K562 (cell line): ENCODE data around the gene RXRA. TPM values are rescaled to one million over a fixed set of nuclear protein-coding genes. Genes with fewer than 3 reads are reported as not detected.

Experiments used
- ATAC-seq: fragments of 200-7000 bp; cut with Tn5 transposase; 3 replicates; pipeline ENCODE4 v1.9.1; 2020; ENCODE audit warnings: moderate library complexity
- BruUV-seq: library from RNA; stranded (reverse); fragments of 400-500 nt; replicated peaks from 2 replicates; lab custom pipeline; 2021; lab: Mats Ljungman, UMichigan
- CTCF ChIA-PET: fragments of 300-600 bp; formaldehyde crosslinking; extraction: SDS; loops from one replicate; lab custom pipeline; 2021; ENCODE audit warnings: low intra/inter-chr PET ratio; lab: Yijun Ruan, JAX
- POLR2A ChIA-PET: fragments of 300-600, 350-650 bp; sonication (Branson Sonifier 250); formaldehyde crosslinking; extraction: SDS; loops from one replicate; lab custom pipeline; 2021; ENCODE audit warnings: antibody characterized with exemption, inconsistent platforms; lab: Yijun Ruan, JAX
- DNase-seq, 4 experiments: peaks; one replicate each; pipeline versions ENCODE4 v3.0.0 to v3.0.0-alpha.2; 2011 to 2018; ENCODE audit warnings: low spot score in 3 of 4, mixed read lengths in 3 of 4; ENCODE audit errors: extremely low read depth in 1 of 4
- FAIRE-seq: peaks from 2 replicates; lab custom pipeline; 2011; peaks lifted over from hg19 to GRCh38; lab: Jason Lieb, UNC
- H2AFZ ChIP-seq: 2 replicates; pipeline ENCODE4 v1.6.0; 2011; ENCODE audit warnings: low read depth, low read length, control low read depth, inconsistent platforms
- H3K27ac ChIP-seq: fragments of 200-600 bp; 3 replicates; pipeline ENCODE4 v1.8.0; 2011; ENCODE audit warnings: low read depth, mild to moderate bottlenecking, control low read depth, inconsistent platforms, low read length, moderate library complexity, mixed read lengths; ENCODE audit errors: extremely low read depth
- H3K27me3 ChIP-seq, 2 experiments: fragments of 300-600 bp in 1 of 2; 2 replicates in 1 of 2; 3 replicates in 1 of 2; pipeline versions ENCODE4 v1.6.0 to v1.8.0; 2011; ENCODE audit warnings: inconsistent platforms in 2 of 2, low read length in 2 of 2, mild to moderate bottlenecking in 1 of 2, mixed read lengths in 1 of 2, moderate library complexity in 1 of 2; ENCODE audit not compliant: control insufficient read depth in 2 of 2, insufficient read depth in 2 of 2
- H3K36me3 ChIP-seq: fragments of 300-600 bp; 3 replicates; pipeline ENCODE4 v1.8.0; 2011; ENCODE audit warnings: mild to moderate bottlenecking, low read length, inconsistent platforms; ENCODE audit not compliant: control insufficient read depth, insufficient read depth
- H3K4me1 ChIP-seq, 2 experiments: fragments of 200-600 bp in 1 of 2; replicated peaks in 1 of 2; 2 replicates in 1 of 2; 3 replicates in 1 of 2; pipeline versions ENCODE4 v1.5.1 to v1.8.0; 2011; ENCODE audit warnings: inconsistent platforms in 2 of 2, low read length in 2 of 2, mild to moderate bottlenecking in 1 of 2, mixed read lengths in 1 of 2, moderate library complexity in 1 of 2; ENCODE audit not compliant: control insufficient read depth in 2 of 2, insufficient read depth in 2 of 2
- H3K4me2 ChIP-seq: 2 replicates; pipeline ENCODE4 v1.6.1; 2011; ENCODE audit warnings: low read length, control low read depth, inconsistent platforms, mixed read lengths; ENCODE audit not compliant: insufficient read depth
- H3K4me3 ChIP-seq: fragments of 200-600 bp; sonication (generic), shearing (Covaris generic); 2 replicates; pipeline ENCODE4 v1.5.1; 2016; ENCODE audit warnings: control low read depth, inconsistent platforms
- H3K79me2 ChIP-seq: fragments of 200-600 bp; 3 replicates; pipeline ENCODE4 v1.8.0; 2011; ENCODE audit warnings: low read length, inconsistent platforms; ENCODE audit not compliant: control insufficient read depth, insufficient read depth
- H3K9ac ChIP-seq, 2 experiments: 2 replicates each; pipeline versions ENCODE4 v1.6.0 to v1.6.1; 2011; ENCODE audit warnings: low read depth in 2 of 2, low read length in 2 of 2, control low read depth in 1 of 2, inconsistent platforms in 1 of 2, mild to moderate bottlenecking in 1 of 2, mixed read lengths in 1 of 2; ENCODE audit not compliant: insufficient read depth in 1 of 2
- H3K9me1 ChIP-seq: one replicate; pipeline ENCODE4 v1.6.0; 2011; ENCODE audit warnings: inconsistent platforms, mild to moderate bottlenecking, low read length, moderate library complexity; ENCODE audit not compliant: control insufficient read depth, insufficient read depth
- H3K9me3 ChIP-seq: replicated peaks from 2 replicates; pipeline ENCODE4 v1.5.1; 2011; ENCODE audit warnings: low read depth, low read length, inconsistent platforms; ENCODE audit not compliant: control insufficient read depth, insufficient read depth
- H4K20me1 ChIP-seq: replicated peaks from 2 replicates; pipeline ENCODE4 v1.6.1; 2011; ENCODE audit warnings: low read length, inconsistent platforms, mixed read lengths; ENCODE audit not compliant: control insufficient read depth, insufficient read depth
- BRCA1 ChIP-seq, 2 experiments: fragments of 450-650 bp in 1 of 2; sonication (generic) in 1 of 2; formaldehyde crosslinking in 1 of 2; IDR thresholded peaks; 2 replicates each; pipeline versions ENCODE4 v1.5.0 to v1.6.1; 2017 to 2020; ENCODE audit warnings: mild to moderate bottlenecking in 1 of 2, missing genetic modification reagents in 1 of 2
- DPF2 ChIP-seq: fragments of 450-650 bp; IDR thresholded peaks from 2 replicates; pipeline ENCODE4 v1.6.1; 2016
- KHSRP ChIP-seq: fragments of 450-650 bp; IDR thresholded peaks from 2 replicates; pipeline ENCODE4 v1.6.1; 2017
- MLLT1 ChIP-seq, 2 experiments: fragments of 450-650 bp; IDR thresholded peaks; 2 replicates each; pipeline ENCODE4 v1.6.1; 2016
- PHF8 ChIP-seq: fragments of 200-600 bp; sonication (generic); IDR thresholded peaks from 2 replicates; pipeline ENCODE4 v1.6.1; 2012; ENCODE audit warnings: mixed run types, mild to moderate bottlenecking, inconsistent platforms, low read length, moderate library complexity, borderline replicate concordance
- SP1 ChIP-seq: sonication (generic); formaldehyde crosslinking; IDR thresholded peaks from 2 replicates; pipeline ENCODE4 v1.8.1; 2022; ENCODE audit warnings: mild to moderate bottlenecking, missing genetic modification reagents
- ZHX1 ChIP-seq: fragments of 150-350 bp; conservative IDR thresholded peaks from 2 replicates; pipeline ENCODE4 v1.6.1; 2014; ENCODE audit warnings: low read length
- ZNF445 ChIP-seq: fragments of 250-450 bp; sonication (Bioruptor Pico); IDR thresholded peaks from 2 replicates; pipeline ENCODE4 v1.4.0; 2020; ENCODE audit warnings: low read depth, mild to moderate bottlenecking, moderate library complexity
- WGBS: fragments of 100-300 bp; shearing (Covaris generic); methylation state at CpG from one replicate; pipeline ENCODE4 v1.1.6; 2016; ENCODE audit warnings: low coverage, mixed read lengths; ENCODE audit not compliant: insufficient coverage; ENCODE audit errors: missing lambda C conversion rate; 5-methylcytosine and 5-hydroxymethylcytosine counted together
- in situ Hi-C: fragments of 300-500 bp; cut with MboI; formaldehyde crosslinking; loops from 4 replicates; pipeline ENCODE4 v1.15.0; 2018; ENCODE audit warnings: inconsistent platforms, mixed read lengths
- intact Hi-C: fragments of 100-400 bp; cut with micrococcal nuclease; formaldehyde crosslinking; loops from 2 replicates; pipeline ENCODE4 v1.14.2; 2022
- polyA plus RNA-seq, 8 experiments: library from polyadenylated mRNA; depleted of rRNA in 4 of 8; stranded (reverse) in 5 of 8; unstranded in 3 of 8; fragments of >200 nt; fragmentation: Nextera tagmentation in 2 of 8; fragmentation: Illumina TruSeq in 1 of 8; extraction: Ambion mirVana in 2 of 8; extraction: Trizol in 1 of 8; gene quantifications; 2 replicates each; pipeline versions ENCODE4 v1.2.1 to v1.2.3, GENCODE V29; 2011 to 2014; ENCODE audit warnings: inconsistent platforms in 1 of 8, missing spikeins in 1 of 8
- total RNA-seq, 7 experiments: library from RNA; depleted of rRNA in 6 of 7; stranded (reverse); fragments of >200 nt in 6 of 7; fragmentation: Illumina TruSeq in 2 of 7; extraction: Trizol in 2 of 7; gene quantifications; 2 replicates each; pipeline versions ENCODE4 v1.2.1 to v1.2.3, GENCODE V29; 2011 to 2021; ENCODE audit warnings: low replicate concordance in 1 of 7
- TF ChIP-seq, protein P1 (sequence below), 2 experiments: fragments of 450-650 bp in 1 of 2; IDR thresholded peaks; 2 replicates each; pipeline ENCODE4 v1.6.1; 2011 to 2017; ENCODE audit warnings: low read depth in 2 of 2, antibody characterized with exemption in 1 of 2, borderline replicate concordance in 1 of 2, low read length in 1 of 2, mild to moderate bottlenecking in 1 of 2, mixed read lengths in 1 of 2; ENCODE audit not compliant: control insufficient read depth in 1 of 2
- TF ChIP-seq, protein P2 (sequence below): fragments of 250-450 bp; sonication (Bioruptor Pico); IDR thresholded peaks from 2 replicates; pipeline ENCODE4 v1.6.1; 2021; ENCODE audit warnings: mild to moderate bottlenecking
- TF ChIP-seq, protein P3 (sequence below): sonication (generic); formaldehyde crosslinking; IDR thresholded peaks from 2 replicates; pipeline ENCODE4 v1.8.1; 2022; ENCODE audit warnings: missing genetic modification reagents

RXRA gene
- total and polyA plus RNA-seq, 9 of the 15 experiments (the other 6 are each of a cell fraction or from before 2014, with no cell fraction given): 0.35 to 23.6 (median 4.6) TPM

- peaks cover 43 to 92% of the 10 kb centered on the region in 2 experiments for H3K27me3 ChIP-seq
- intact Hi-C loops: no loop called here
- CTCF ChIA-PET: no interaction called here
- TF ChIP-seq, protein P1, sequence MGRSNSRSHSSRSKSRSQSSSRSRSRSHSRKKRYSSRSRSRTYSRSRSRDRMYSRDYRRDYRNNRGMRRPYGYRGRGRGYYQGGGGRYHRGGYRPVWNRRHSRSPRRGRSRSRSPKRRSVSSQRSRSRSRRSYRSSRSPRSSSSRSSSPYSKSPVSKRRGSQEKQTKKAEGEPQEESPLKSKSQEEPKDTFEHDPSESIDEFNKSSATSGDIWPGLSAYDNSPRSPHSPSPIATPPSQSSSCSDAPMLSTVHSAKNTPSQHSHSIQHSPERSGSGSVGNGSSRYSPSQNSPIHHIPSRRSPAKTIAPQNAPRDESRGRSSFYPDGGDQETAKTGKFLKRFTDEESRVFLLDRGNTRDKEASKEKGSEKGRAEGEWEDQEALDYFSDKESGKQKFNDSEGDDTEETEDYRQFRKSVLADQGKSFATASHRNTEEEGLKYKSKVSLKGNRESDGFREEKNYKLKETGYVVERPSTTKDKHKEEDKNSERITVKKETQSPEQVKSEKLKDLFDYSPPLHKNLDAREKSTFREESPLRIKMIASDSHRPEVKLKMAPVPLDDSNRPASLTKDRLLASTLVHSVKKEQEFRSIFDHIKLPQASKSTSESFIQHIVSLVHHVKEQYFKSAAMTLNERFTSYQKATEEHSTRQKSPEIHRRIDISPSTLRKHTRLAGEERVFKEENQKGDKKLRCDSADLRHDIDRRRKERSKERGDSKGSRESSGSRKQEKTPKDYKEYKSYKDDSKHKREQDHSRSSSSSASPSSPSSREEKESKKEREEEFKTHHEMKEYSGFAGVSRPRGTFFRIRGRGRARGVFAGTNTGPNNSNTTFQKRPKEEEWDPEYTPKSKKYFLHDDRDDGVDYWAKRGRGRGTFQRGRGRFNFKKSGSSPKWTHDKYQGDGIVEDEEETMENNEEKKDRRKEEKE (IDR thresholded peaks at IDR 0.05; ENCODE audit: borderline replicate concordance in 1 of 2, control insufficient read depth in 1 of 2, low read depth in 2 of 2, low read length in 1 of 2): no peak
- no peak for TF ChIP-seq ZNF445 (CRISPR knock-in tag)
- no peak for TF ChIP-seq MLLT1 (IDR thresholded peaks at IDR 0.05)
- no peak for TF ChIP-seq DPF2
- TF ChIP-seq PHF8: no peak
- TF ChIP-seq, protein P2, sequence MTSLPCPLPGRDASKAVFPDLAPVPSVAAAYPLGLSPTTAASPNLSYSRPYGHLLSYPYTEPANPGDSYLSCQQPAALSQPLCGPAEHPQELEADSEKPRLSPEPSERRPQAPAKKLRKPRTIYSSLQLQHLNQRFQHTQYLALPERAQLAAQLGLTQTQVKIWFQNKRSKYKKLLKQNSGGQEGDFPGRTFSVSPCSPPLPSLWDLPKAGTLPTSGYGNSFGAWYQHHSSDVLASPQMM: no peak
- TF ChIP-seq ZHX1: no peak
- TF ChIP-seq, protein P3, sequence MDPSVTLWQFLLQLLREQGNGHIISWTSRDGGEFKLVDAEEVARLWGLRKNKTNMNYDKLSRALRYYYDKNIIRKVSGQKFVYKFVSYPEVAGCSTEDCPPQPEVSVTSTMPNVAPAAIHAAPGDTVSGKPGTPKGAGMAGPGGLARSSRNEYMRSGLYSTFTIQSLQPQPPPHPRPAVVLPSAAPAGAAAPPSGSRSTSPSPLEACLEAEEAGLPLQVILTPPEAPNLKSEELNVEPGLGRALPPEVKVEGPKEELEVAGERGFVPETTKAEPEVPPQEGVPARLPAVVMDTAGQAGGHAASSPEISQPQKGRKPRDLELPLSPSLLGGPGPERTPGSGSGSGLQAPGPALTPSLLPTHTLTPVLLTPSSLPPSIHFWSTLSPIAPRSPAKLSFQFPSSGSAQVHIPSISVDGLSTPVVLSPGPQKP (CRISPR knock-in tag): no peak
- TF ChIP-seq SP1: no peak
- no peak for TF ChIP-seq KHSRP
- no peak for TF ChIP-seq BRCA1 (IDR thresholded peaks at IDR 0.05)
- TF ChIP-seq BRCA1 (CRISPR knock-in tag; IDR thresholded peaks at IDR 0.05): no peak
Measured at GRCh38 chr9:134291961-134292871, 34.0 kb upstream of the RXRA start.

More at GRCh38 chr9:134291961-134292871, 34.0 kb upstream of the RXRA start:
- POLR2A ChIA-PET: no interaction called here
- Histone ChIP-seq H3K9me1 (no peaks in the 10 kb centered on the region), H3K36me3 (no peaks in the 10 kb centered on the region), H3K27ac (no peak overlapping the region), H3K9ac (no peak overlapping the region; a peak in 1 of 4 replicates), H3K4me2 (no peak overlapping the region), H3K9me3 (no peaks in the 10 kb centered on the region), H3K79me2 (no peaks in the 10 kb centered on the region), H3K4me1 (peaks cover 0 to 20% of the 10 kb centered on the region in 2 experiments; a peak in 1 of 5 replicates), H3K4me3 (no peak overlapping the region), H2AFZ (no peak overlapping the region), H4K20me1 (peaks cover 35% of the 10 kb centered on the region)
- DNase-seq (no peak), FAIRE-seq (no peak), ATAC-seq (no peak)
- in situ Hi-C loops: no loop called here
- no TSS peak for BruUV-seq
- WGBS: 5% methylated on average over 31 of the region's 35 CpGs
